Epithelial cell of umbilical artery (primary cell): Measurements from ENCODE around the gene FKBP1B. TPM values are rescaled to one million over a fixed set of nuclear protein-coding genes. Genes with fewer than 3 reads are reported as not detected.

Experiments used
- total RNA-seq: library from RNA; depleted of rRNA; stranded (reverse); fragments of >200 nt; gene quantifications from 2 replicates; pipeline ENCODE4 v1.2.3, GENCODE V29; 2014

Gene FKBP1B
- total RNA-seq, result 22.0 and 23.1 TPM in 2 replicates

DNA sequence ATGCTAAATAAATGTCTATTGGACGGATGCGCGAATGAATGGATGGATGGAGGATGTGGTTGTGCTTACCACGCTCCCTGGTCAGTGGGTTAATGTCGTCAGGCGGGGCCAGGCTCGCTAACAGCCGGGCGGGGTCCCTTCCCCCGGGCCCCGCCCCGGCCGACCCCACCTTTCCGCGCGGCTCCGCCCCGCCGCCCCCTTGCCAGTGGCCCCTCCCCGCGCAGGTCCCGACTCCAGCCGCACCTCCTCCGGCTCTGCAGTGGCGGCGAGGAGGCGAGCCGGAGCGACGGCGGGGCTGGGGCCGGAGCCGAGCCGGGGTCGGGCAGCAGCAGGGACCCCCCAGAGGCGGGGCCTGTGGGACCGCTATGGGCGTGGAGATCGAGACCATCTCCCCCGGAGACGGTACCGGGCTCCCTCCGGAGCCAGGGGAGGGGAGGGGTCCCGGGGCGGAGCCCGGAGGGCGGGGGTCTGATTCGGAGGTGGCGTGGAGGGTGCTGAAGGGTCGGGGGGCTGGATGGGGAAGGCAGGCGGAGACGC is at the start of gene FKBP1B:
Gene FKBP1B (plus strand): TSS at position 257 of the 537 bp plus-strand sequence. CDS start 109 bp downstream, at position 366.

DNA sequence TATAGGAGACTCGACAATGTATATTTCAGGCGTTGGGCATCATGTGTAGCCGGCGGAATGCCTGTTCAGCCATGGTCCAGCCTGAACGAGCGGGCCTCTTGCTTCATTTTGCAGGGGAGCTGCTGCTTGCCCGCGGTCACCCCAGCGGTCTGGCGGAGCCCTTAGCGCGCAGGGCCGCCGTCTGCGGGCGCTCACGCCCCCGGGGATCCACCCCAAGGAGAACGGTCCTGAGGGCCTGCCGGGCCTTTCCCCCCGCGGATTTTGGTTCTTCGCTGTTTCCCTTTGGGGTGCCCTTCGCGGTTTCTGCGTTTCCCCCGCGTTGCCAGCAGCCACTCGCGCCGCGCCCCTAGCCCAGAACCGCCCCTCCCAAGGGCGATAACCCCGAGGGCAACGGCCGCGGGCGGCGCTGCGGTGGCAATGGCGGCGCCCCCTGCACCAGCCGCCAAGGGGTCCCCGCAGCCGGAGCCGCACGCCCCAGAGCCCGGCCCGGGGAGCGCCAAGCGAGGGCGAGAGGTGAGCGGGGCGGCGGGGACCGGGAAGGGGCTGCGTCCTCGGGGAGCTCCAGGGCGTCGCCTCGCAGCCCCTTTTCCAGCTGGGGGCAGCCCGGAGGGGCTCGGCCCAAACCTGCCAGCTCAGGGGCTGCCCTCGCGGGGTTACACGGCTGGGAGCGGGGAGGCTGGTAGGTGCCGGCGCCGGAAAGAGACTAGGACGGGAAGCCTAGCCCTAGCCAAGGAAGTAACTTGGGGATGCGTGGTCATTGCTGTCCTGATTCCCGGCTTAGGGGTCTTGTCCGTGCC is 39.7 kb upstream of the FKBP1B start, which contains the start of gene MFSD2B:
Gene MFSD2B (plus strand): TSS at position 406 of the 797 bp plus-strand sequence. CDS start 12 bp downstream, at position 418.

DNA sequence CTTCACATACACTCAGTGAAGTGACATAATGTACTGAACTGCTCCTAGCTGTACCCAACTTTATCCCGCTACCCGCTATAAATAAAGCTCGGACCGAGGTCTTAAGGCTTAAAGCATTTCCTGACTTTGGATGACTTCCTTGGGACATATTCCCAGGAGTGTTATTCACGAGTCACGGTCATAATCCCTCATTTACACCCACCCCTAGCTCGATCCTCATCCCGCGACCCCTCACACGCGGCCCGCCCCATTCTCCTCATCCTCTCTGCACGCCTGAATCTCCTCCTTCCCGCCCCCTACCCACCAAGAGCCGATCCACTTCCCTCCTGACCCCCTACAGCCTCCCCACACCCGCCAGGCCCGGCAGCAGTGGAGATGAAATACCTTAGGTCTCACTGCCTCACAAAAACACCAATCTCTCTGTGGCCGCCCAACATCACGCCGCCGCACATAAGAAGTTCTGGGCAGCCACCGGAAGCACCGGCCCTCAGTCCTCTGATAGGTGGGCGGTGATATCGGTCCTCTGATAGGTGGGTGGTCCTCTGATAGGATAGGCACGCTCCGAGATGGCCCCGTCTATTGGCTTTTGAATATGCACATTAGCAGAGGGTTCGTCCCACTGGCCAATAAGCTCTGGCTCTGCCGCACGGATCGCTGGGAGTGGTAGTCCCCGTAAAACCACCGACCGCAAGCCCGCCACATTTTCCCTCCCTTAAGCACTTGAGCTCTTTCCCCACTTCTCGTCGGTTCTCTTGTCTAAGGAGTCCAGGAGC is 2.4 kb upstream of the FKBP1B start, which contains the start of gene WDCP:
Gene WDCP (minus strand): TSS at position 462 of the 773 bp plus-strand sequence. CDS start 7,897 bp downstream, outside the sequence.

DNA sequence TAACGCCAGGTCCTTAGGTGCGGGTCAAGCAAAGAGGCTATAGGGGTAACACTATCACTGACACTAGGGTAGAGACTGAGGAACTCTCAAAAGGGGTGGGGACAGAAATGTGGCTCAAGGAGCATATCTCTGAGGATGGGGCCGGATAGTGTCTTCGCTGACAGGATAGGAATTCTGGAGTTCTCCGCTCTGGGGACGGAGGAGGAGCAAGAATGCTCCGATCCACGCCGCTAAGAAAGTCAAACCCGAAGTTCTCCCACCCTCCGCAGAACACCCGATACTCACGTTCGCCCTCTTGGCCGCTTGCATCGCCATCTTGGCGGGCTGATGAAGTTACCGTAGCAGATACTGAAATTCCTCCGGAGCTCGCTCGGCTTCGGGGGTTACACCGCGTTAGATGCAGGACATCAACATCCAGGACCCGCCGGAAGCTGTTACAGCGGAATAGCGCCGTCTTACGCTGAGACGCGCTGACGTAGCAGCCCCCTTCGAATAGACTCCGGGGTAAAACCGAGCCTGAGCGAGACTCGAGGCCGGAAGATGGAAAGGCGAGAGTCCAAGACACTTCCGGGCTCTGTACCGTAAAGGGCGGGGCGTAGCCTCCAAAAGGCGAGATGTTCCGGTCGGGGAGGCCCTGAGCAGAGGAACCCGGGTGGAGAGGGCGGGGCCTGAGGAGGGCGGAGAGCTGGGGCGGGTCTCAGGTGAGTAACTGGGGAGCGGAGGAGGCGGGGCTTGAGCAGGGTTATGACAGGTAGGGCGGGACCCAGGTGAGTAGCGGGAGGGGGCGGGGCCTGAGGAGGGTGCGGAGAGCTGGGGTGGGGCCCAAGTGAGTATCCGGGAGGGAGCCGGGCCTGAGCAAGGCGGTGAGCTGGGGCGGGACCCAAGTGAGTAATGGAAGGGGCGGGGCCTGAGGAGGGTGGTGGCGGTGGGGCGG is 26.6 kb downstream of the FKBP1B start, which contains the start of gene SF3B6:
Gene SF3B6 (minus strand): TSS at position 412 of the 934 bp plus-strand sequence. CDS start 97 bp downstream, at position 315.

DNA sequence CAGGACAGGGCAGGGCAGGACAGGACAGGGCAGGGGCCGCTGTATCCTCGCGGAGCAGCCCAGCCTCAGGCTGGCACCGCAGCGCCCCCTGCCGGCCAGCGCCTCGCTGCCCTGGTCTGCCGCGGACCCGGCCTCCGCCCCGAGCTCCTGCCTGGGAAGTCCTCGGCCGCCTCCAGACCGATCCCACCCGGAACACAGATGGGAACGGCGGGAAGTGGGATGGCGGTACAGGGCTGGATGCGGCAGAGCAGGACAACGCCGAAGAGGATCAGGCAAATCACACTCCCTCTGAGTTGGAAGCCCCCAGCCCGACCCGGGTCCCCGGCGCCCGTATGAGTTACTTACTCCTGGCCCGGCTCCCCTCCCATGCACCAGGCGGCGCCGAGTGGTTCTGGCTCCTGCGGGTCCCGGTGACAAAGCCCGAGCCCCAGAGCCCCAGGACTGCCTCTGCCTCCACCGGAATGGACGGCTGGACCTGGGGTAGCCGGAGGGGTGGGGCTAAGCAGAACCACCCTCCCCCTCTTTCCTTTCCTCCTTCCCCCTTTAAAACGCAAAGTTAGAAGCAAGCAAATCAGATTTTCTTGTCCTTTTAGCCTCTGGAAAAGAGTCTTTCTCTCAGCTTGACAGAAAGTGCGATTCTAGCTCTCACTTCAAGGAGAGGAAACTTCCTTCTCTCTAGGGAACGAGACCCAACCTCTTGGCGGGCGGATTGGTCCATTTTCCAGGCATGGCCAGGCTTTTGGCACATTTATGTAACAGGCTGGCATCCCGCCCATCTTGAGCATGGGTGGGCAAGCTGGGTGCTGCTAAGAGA is 35.1 kb downstream of the FKBP1B start, which contains the start of gene TP53I3:
Gene TP53I3 (minus strand): TSS at position 449 of the 814 bp plus-strand sequence. CDS start 508 bp downstream, outside the sequence.

Other genes with a start within 250 kb of the FKBP1B start
- gene ATAD2B, start 122.6 kb upstream of the FKBP1B start, total RNA-seq, result 10.1 and 13.7 TPM in 2 replicates
- gene UBXN2A, start 109.3 kb upstream of the FKBP1B start, total RNA-seq, result 9.4 and 9.9 TPM in 2 replicates
- under 0.01 and 0.61 TPM in 2 replicates for gene MFSD2B, start 39.7 kb upstream of the FKBP1B start, total RNA-seq
- gene WDCP, start 2.4 kb upstream of the FKBP1B start, total RNA-seq, result 12.0 and 19.0 TPM in 2 replicates
- gene SF3B6, start 26.6 kb downstream of the FKBP1B start, total RNA-seq, result 226 and 244 TPM in 2 replicates
- gene TP53I3, start 35.1 kb downstream of the FKBP1B start, total RNA-seq, result 83.1 and 94.5 TPM in 2 replicates
- 0.30 TPM in 1 of 2 replicates, not detected in the other for gene PFN4, start 73.6 kb downstream of the FKBP1B start, total RNA-seq
- 3.6 and 5.2 TPM in 2 replicates for gene FAM228B, start 73.7 kb downstream of the FKBP1B start, total RNA-seq
- gene FAM228A, start 125.3 kb downstream of the FKBP1B start, total RNA-seq, result not detected in 2 replicates